HL-60/S4 treated with phorbol 12-myristate 13-acetate at 8.2 ng/mL for 4 days and 3 days (cell line): ENCODE measurements around the gene ENOSF1.

Experiments
- in situ Hi-C: fragments of 300-500 bp; cut with MboI; formaldehyde crosslinking; loops from 2 replicates; pipeline ENCODE4 v1.15.0; 2022; ENCODE audit warnings: low sequenced_read_pairs

Gene ENOSF1

GRCh38 chr18:708096-708495 lies 4.3 kb downstream of the ENOSF1 start:
- in situ Hi-C loops, result no loop called here

- in situ Hi-C loops, result no loop called here
These were observed 6.0 kb downstream of the ENOSF1 start for GRCh38 chr18:706405-706804.

GRCh38 chr18:703213-703967 lies 9.0 kb downstream of the ENOSF1 start:
- in situ Hi-C loops, result no loop called here

- in situ Hi-C loops, result loop anchor here (25.0 kb wide), 1 partner anchor 110 kb away; the partner anchor contains the start of genes CETN1 and CLUL1
These were observed 14.6 kb downstream of the ENOSF1 start for GRCh38 chr18:697800-698199.

GRCh38 chr18:697012-697411 lies 15.4 kb downstream of the ENOSF1 start:
- in situ Hi-C loops, result loop anchor here (25.0 kb wide), 1 partner anchor 110 kb away; the partner anchor contains the start of genes CETN1 and CLUL1

- in situ Hi-C loops, result loop anchor here (25.0 kb wide), 1 partner anchor 106 kb away; the partner anchor contains the start of genes CETN1 and CLUL1
These were observed 18.8 kb downstream of the ENOSF1 start for GRCh38 chr18:693466-694187.

- in situ Hi-C loops, result loop anchor here (25.0 kb wide), 1 partner anchor 106 kb away; the partner anchor contains the start of genes CETN1 and CLUL1
These were observed 19.6 kb downstream of the ENOSF1 start for GRCh38 chr18:692824-693223.

GRCh38 chr18:688323-688722 lies 24.1 kb downstream of the ENOSF1 start:
- in situ Hi-C loops, result loop anchor here (25.0 kb wide), 1 partner anchor 101 kb away; the partner anchor contains the start of genes CETN1 and CLUL1

GRCh38 chr18:686339-687111 lies 25.9 kb downstream of the ENOSF1 start:
- in situ Hi-C loops, result loop anchor here (25.0 kb wide), 1 partner anchor 99 kb away; the partner anchor contains the start of genes CETN1 and CLUL1

- in situ Hi-C loops, result loop anchor here (25.0 kb wide), 1 partner anchor 98 kb away; the partner anchor contains the start of genes CETN1 and CLUL1
These were observed 27.0 kb downstream of the ENOSF1 start for GRCh38 chr18:685438-685837.

GRCh38 chr18:683531-683930 lies 28.9 kb downstream of the ENOSF1 start:
- in situ Hi-C loops, result loop anchor here (25.0 kb wide), 1 partner anchor 96 kb away; the partner anchor contains the start of genes CETN1 and CLUL1

GRCh38 chr18:682833-683232 lies 29.6 kb downstream of the ENOSF1 start:
- in situ Hi-C loops, result loop anchor here (25.0 kb wide), 1 partner anchor 96 kb away; the partner anchor contains the start of genes CETN1 and CLUL1

GRCh38 chr18:682416-682815 lies 30.0 kb downstream of the ENOSF1 start:
- in situ Hi-C loops, result loop anchor here (25.0 kb wide), 1 partner anchor 95 kb away; the partner anchor contains the start of genes CETN1 and CLUL1

- in situ Hi-C loops, result loop anchor here (25.0 kb wide), 1 partner anchor 95 kb away; the partner anchor contains the start of genes CETN1 and CLUL1
These were observed 30.4 kb downstream of the ENOSF1 start for GRCh38 chr18:681985-682384.

GRCh38 chr18:680392-680791 lies 32.0 kb downstream of the ENOSF1 start:
- in situ Hi-C loops, result loop anchor here (25.0 kb wide), 1 partner anchor 93 kb away; the partner anchor contains the start of genes CETN1 and CLUL1

- in situ Hi-C loops, result loop anchor here (25.0 kb wide), 1 partner anchor 92 kb away; the partner anchor contains the start of genes CETN1 and CLUL1
These were observed 32.9 kb downstream of the ENOSF1 start for GRCh38 chr18:679516-679915.

- in situ Hi-C loops, result loop anchor here (25.0 kb wide), 1 partner anchor 91 kb away; the partner anchor contains the start of genes CETN1 and CLUL1
These were observed 33.8 kb downstream of the ENOSF1 start for GRCh38 chr18:678482-679182.

- in situ Hi-C loops, result loop anchor here (25.0 kb wide), 1 partner anchor 91 kb away; the partner anchor contains the start of genes CETN1 and CLUL1
These were observed 34.5 kb downstream of the ENOSF1 start for GRCh38 chr18:677951-678381.

- in situ Hi-C loops, result loop anchor here (25.0 kb wide), 1 partner anchor 90 kb away; the partner anchor contains the start of genes CETN1 and CLUL1
These were observed 35.3 kb downstream of the ENOSF1 start for GRCh38 chr18:677145-677544.
